A172 (cell line): ENCODE results near the gene C1orf210. TPM values are rescaled to one million over a fixed set of nuclear protein-coding genes. Genes with fewer than 3 reads are reported as not detected.
A peak's percentile ranks its signal among the peaks of the same experiment; 100 is the strongest.

Source experiments
- DNase-seq: peaks from one replicate; pipeline ENCODE4 v3.0.0-alpha.2; 2015; ENCODE audit warnings: low spot score
- total RNA-seq: library from RNA; depleted of rRNA; stranded (reverse); fragments of >200 nt; shearing (Covaris generic); gene quantifications from 2 replicates; pipeline ENCODE4 v1.2.3, GENCODE V29; 2014; rRNA removed

Gene C1orf210
- not detected in 2 replicates for total RNA-seq

DNA sequence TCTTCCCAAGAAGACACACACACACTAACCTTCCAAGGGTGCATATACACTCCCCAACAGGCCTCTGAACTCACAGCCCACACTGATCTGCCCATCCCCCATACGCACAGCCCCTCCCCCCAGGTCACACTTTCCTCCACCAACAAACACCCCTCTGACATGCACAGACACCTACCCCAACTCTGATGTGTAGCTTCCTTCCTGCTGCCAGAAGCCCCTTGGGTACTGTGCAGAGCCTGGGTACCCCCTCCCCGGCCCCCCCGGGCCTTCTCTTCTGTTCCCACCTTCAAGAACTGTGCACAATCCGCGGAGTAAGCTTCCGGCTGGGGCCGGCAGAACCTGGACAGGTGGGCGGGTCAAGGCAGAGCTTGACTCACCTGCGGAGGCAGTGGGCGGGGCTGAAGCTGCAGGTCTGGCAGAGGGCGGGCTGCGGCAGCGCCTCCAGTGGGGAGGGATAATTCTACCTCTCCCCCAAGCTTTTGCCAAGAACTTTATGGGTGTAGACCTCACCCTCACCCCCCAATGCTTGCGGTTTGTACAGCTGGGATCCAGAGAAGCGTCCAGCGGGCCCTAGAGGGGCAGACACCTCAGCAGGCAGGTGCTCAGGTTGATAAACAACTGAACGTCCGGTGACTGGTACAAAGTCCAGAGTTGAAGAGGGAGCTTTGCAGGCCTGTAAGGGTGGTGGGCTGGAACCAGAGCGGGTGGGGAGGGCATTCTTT, at the start of gene C1orf210:
Gene C1orf210, minus strand, starts transcription at position 313 of the 722 bp plus-strand sequence. CDS start 2,311 bp downstream, outside the sequence.
- DNase-seq: no peak

DNA sequence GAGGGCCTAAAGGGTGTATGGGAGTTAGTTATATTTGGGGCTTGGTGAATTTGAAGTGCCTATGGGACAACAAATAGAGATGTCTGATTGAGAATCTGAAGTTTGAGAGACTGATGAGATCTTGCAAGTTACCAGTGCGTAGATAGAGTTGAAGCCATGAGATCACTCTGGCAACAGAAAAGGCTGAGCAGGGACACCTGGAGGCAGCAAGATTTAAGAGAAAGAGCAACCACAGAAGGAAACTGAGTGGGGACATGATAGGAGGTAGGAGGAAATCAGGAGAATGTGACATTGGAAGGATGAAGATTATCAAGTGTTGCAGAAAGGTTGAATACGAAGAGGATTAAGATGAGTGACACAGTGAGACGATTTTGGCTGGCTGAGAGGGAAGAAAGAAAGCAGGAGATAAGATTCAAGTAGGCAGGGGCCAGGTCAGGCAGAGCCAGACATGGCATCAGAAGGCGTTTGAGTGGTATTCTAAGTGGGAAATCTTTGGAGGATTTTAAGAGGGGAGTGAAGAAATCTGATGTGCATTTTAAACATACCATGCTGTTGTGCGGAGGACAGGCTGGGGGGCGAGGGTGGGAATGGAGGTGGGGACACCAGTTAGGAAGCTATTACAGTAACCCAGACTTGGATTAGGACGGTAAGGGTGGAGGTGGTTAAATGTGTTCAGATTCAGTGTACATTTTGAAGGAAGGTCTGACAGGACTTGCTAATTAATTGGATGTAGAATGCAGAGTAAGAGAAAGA, 49.2 kb upstream of the C1orf210 start:
- DNase-seq: no peak

DNA sequence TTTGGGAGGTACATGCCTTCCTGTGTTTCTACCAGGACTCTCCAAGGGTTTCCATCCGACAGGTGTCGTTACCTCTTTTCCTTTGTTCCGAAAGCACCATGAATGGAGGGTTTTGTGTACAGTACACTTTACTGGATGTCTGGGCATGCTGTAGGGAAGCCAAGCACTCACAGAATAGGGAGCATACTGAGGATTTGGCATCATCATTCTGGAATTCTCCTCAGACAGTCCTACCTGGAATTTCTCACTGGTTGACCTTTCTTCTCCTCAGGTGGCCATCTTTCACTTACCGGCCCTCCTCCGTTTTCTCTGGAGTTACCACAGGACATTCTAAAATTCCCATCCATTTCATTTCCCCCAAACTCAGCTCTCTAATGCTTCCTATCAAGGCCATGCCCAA, 46.3 kb upstream of the C1orf210 start:
- no peak for DNase-seq

DNA sequence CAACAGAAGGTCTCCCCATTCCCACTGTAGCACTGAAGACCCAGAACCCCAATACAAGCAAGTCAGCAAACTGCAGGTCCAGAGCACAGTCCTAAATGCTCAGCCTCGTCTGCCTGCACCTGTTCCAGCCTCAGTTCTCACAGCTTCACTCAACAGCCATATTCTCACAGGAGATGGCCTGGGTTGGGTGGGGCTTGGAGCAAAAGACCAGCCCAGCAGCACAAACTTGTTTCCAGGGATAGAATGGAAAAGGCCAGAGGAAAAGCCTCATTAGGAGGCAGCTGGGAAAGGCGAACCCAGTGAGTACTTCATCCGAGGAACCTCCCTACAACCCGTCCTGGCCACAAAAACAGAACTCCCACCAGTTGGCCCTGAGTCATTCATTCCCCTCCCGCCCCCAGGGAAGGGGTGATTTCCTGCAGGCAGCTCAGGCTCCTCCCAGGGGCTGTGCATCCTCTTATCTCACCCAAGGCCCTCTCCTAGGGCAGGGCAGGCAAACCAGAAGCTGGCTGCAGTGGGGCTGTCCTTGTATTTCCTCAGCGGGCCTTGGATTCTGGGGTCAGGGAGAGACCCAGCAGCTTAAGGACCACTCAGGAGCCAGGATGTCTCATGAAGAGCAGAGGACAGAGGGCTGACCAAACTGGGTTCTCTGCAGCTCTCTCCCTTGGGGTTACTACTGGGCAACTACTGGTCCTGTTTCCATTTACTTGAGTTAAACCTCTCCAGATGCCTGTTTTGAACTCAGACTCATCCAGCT, 44.8 kb upstream of the C1orf210 start:
- DNase-seq: peak; percentile 86

DNA sequence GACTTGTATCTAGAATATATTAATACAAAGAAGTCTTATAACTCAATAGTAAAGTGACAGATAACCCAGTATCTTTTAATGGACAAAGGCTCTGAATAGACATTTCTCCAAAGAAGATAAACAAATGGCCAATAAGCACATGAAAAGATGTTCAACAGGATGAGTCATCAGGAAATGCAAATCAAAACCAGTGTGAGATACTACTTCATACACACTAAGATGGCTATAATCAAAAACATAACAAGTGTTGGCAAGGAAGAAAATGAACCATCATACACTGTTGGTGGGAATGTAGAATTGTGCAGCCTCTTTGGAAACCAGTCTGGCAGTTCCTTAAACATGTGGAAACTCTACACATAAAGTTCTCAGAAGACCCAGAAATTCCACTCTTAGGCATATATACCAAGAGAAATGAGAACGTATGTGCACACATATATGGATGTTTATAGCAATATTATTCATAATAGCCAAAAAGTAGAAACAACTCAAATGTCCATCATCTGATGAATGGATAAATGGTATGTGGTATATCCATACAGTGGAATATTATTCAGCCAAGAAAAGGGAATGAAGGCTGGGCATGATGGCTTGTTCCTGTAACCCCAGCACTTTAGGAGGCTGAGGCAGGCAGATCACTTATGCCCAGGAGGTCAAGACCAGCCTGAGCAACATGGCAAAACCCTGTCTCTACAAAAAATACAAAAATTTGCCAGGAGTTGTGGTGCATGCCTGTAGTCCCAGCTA, 42.3 kb upstream of the C1orf210 start:
- no peak for DNase-seq

DNA sequence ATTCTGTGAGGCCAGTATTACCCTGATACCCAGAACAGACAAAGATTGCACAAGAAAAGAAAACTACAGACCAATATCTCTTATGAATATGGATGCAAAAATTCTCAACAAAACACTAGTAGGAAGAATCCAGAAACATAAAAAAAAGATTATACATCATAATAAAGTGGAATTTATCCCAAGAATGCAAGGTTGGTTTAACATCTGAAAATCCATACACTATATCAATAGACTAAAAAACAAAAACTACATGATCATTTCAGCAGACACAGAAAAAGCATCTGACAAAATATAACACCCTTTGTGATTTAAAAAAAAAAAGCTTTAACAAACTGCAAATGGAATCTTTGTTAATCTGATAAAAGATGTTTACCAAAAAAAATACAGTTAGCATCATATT, 40.0 kb upstream of the C1orf210 start:
- DNase-seq: no peak

DNA sequence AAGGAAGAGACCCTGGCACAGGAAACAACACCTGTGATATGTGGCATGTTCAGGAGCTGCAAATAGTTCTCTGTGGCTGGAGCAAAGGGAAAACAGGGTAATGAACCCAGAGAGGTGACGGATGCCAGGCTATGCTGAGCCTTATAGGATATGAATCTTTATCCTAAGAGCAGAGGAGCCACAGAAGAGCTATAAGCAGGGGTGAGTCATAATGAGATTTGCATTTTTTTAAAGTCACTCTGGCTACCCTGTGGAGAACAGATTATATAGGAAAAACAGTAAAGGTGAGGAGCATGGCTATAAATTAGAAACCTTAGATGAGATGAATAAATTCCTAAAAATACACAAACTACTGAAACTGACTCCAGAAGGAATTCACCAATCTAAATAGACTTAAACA, 39.4 kb upstream of the C1orf210 start:
- no peak for DNase-seq

DNA sequence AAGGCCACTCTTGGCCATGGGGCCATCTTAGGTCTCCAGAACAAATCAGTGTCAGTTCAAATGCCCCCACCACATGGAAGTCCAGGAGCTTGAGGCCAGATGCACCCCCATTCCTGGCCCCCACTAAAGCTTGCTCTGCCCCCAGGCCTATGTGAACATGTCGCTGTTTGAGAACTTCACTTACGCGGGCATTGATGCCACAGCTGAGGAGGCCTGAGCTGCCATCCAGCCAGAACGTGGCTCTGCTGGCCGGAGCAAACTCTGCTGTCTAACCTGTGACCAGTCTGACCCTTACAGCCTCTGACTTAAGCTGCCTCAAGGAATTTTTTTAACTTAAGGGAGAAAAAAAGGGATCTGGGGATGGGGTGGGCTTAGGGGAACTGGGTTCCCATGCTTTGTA, 37.1 kb upstream of the C1orf210 start:
- no peak for DNase-seq

DNA sequence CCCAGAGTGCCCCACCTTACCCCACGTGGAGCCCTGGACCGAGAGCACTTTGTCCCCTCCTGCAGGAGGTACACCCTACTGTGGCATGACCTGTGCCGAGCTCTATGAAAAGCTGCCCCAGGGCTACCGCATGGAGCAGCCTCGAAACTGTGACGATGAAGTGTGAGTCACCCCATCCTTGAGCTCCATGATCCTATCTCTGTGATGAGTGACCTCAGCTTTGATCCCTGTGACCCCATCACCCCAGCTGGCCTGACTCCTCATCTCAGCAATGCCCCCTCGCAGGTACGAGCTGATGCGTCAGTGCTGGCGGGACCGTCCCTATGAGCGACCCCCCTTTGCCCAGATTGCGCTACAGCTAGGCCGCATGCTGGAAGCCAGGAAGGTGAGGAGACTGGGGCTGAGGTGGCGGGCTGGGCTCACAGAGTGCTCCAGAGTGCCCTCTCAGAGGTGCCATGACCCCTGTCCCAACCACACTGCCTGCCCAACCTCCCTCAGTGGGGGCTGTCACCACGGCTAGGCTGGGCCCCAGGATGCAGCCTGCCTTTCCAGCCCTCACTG, 36.0 kb upstream of the C1orf210 start:
- DNase-seq: no peak

DNA sequence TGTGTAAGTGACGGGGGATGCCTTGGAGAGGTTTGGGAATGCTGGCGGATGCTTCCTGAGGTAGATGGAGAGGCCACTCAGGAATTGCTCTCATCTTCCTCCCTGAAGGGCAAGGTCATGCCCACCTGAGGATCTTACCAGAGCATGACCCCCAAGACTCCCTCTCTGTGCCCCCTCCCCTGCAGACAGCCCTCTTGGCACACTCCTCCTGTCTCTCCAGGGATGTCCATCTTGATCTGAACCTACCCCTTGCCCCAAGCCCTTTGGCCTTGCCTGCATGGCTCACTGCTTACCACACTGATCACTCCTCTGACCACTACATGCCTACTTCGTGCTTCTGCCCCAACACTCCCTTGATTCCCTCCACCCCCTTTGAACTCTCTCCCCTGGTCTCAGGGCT, 34.4 kb upstream of the C1orf210 start:
- DNase-seq: no peak

DNA sequence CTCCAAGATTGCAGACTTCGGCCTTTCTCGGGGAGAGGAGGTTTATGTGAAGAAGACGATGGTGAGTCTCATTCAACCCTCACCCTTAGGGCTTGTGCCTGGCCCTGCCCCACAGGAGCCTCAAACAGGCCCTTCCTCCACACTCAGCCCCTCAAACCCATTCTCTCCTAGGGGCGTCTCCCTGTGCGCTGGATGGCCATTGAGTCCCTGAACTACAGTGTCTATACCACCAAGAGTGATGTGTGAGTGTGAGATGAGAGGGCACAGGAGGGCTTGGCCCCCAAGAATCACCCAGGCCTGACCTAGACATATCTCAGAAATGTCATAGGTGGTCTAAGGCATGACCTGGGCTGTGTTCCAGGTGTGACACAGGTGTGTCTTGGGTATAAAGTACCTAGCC, 33.9 kb upstream of the C1orf210 start:
- DNase-seq: no peak

DNA sequence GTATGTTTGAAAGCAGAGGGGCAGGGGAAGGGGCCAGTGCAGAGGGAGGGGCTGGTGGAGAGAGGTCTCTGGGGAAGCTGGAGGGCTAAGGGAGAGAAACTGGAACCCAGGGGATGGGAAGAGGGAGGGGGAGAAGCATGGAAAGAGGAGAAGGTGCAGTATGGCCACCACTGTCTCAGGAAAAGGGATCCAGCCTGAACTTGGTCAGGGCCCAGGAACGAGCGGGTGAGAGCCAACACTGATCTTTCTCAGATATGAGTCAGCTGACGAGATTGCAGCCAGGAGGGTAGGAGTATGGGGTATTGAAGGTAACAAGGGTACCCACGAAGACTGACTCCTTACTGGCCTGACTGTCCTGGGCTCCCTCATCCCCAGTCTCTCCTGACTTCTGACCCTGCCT, 33.5 kb upstream of the C1orf210 start:
- DNase-seq: no peak

DNA sequence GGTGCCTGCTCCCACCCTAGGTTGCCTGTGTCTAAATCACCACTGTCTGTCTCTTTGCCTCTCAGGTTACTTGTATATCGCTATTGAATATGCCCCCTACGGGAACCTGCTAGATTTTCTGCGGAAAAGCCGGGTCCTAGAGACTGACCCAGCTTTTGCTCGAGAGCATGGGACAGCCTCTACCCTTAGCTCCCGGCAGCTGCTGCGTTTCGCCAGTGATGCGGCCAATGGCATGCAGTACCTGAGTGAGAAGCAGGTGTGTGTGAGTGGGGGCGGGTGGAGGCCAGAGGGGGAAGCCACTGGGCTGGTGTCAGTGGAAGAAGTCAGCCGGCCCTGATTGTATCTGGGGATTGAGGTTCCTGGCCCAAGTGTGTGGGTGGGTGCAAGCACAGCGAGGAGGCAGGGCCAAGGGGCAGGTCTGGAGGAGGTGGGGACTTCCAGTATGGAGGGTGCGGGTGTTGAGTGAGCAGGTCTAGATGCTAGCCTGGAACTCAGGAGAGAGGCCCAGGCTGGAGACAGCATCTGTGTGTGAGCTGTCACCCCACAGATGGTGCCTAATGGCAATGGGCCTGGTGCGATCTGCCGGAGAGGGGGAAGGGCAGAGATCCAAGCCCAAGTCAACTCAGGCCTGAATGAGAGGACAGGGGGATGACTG, 32.6 kb upstream of the C1orf210 start:
- no peak for DNase-seq

DNA sequence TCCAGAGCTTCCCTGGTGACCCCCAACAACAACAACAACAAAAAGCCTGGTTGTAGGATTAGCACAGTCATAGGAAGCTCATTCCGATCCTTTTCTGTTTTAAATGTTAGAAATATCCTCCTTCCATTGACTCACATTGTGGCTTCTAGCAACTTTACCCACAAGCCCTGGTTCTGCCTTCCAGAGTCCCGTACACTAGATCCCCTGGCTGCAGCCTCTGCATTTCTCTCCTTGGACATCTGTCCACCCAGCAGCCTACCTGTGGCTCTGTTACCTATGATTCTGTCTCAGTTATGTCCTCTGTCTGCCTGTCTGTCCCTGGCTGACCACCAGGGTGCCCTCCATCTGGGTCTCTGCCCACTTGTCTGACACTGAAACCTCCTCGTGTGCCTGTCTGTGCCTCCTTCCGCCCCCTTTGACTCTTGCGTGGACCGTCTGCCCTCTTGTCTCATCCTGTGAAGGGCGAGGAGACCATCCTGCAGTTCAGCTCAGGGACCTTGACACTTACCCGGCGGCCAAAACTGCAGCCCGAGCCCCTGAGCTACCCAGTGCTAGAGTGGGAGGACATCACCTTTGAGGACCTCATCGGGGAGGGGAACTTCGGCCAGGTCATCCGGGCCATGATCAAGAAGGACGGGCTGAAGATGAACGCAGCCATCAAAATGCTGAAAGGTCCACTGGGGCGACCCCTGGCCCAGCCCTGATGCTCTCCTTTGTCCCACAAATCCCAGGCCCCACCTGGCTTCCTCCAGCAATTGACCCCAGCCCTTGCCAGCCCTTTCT, 31.5 kb upstream of the C1orf210 start:
- DNase-seq: no peak

DNA sequence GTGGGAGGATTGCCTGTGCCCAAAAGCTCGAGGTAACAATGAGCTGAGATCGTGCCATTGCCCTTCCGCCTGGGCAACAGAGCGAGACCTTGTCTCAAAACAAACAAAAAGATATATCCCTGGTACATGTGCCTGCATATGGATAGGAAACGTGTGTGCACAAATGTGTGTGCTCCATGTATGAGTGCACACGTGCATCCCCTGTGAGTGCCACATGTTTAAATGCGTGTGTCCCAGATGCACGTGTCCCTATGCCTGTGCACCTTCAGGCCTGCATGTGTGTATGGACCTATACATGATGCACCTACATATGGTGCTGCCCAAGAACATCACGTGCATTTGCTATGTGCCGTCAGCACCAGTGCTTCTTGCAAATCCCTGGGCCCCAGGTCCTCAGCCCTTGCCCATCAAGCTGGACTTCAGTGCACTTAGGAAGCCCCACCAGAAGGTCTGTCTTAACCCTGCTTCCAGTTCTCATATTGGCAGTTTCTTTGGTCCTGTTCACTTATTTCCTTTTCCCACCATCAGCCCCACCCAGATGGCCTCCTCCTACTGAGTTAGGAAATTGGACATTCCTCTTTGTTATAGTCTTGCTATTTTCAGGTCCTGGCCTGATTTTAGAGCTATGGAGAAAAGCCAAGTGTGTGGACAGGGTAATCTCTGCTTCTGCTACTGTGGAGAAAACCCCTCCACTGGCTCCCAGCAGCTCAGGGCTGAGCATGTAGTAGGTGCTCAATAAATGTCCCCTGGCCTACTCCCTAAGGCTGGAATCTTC, 30.8 kb upstream of the C1orf210 start:
- DNase-seq: no peak

DNA sequence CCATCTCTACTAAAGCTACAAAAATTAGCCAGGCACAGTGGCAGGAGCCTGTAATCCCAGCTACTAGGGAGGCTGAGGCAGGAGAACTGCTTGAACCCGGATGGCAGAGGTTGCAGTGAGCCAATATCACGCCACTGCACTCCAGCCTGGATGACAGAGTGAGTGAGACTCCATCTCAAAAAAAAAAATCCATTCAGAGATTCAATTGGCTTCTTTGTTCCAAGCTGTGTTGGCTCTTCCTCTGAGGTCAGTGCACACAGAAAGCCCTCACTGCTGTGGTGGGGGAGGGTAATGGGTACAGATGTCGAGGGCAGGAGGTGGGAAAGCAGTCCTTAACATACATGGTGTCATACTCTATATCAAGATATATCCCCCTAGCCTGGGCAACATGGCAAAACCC, 30.1 kb upstream of the C1orf210 start:
- no peak for DNase-seq

DNA sequence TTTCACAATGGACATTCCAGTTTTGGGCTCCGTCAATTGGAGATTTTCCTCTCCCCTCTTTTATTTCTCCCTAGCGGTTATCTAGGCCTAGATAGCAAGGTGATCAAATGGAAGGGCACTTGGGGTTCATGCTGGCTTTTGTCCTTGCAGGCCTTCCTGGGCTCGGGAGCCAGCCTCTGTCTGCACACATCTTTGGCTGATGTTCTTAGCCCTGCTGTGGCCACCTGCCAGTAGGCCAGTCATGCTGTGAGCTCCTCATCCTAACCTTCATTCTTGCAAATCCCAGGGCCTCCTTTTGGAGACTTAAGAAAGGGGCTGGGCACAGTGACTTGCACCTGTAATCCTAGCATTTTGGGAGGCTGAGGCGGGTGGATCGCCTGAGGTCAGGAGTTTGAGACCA, 28.9 kb upstream of the C1orf210 start:
- no peak for DNase-seq

DNA sequence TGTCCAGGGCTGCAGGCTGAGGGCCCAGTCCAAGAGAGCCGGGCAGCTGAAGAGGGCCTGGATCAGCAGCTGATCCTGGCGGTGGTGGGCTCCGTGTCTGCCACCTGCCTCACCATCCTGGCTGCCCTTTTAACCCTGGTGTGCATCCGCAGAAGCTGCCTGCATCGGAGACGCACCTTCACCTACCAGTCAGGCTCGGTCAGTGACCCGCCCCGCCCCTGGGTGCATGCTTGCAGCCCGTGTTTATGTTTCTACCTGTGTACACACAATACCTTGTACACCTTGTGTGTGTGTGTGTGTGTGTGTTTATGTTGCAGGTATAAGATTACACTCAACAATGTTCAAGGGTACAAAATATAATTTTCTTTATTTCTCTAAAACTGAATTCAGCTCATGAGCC, 28.4 kb upstream of the C1orf210 start:
- DNase-seq: no peak
